Breast epithelium (tissue), 4 donors: ENCODE data around the gene CLEC1A. TPM values are rescaled to one million over a fixed set of nuclear protein-coding genes. Genes with fewer than 3 reads are reported as not detected.

Source experiments
- DNase-seq, 2 donors: peaks; one replicate each; pipeline ENCODE4 v3.0.0-alpha.2; 2019; ENCODE audit warnings: low spot score in 2 of 2
- H3K27ac ChIP-seq, 2 donors: fragments of 200-600 bp; sonication (generic) in 1 of 2; one replicate each; pipeline ENCODE4 v1.5.1; 2016 to 2019; ENCODE audit warnings: mild to moderate bottlenecking in 1 of 2
- H3K27me3 ChIP-seq, 2 donors: fragments of 200-600 bp; sonication (generic) in 1 of 2; one replicate each; pipeline versions ENCODE4 v1.5.1 to v1.6.0; 2017 to 2019; ENCODE audit warnings: control low read depth in 1 of 2, mild to moderate bottlenecking in 1 of 2
- H3K36me3 ChIP-seq: fragments of 200-600 bp; one replicate; pipeline ENCODE4 v1.5.1; 2019
- H3K4me1 ChIP-seq, 2 donors: fragments of 200-600 bp; sonication (generic); one replicate each; pipeline ENCODE4 v1.5.1; 2016 to 2019; ENCODE audit warnings: control low read depth in 1 of 2
- H3K4me3 ChIP-seq, 3 donors: fragments of 200-600 bp; sonication (generic); 1 replicate in 2 of 3; 2 replicates in 1 of 3; pipeline ENCODE4 v1.5.1; 2016 to 2019; ENCODE audit warnings: mild to moderate bottlenecking in 3 of 3, moderate library complexity in 2 of 3
- H3K9me3 ChIP-seq, 2 donors: fragments of 200-600 bp; sonication (generic) in 1 of 2; one replicate each; pipeline ENCODE4 v1.5.1; 2016 to 2019; ENCODE audit warnings: control low read depth in 1 of 2
- CTCF ChIP-seq, 3 donors: fragments of 450-650 bp; IDR thresholded peaks; one replicate each; pipeline ENCODE4 v1.5.1; 2016 to 2017; ENCODE audit warnings: antibody characterized with exemption in 3 of 3, mild to moderate bottlenecking in 3 of 3, moderate library complexity in 3 of 3
- POLR2A ChIP-seq: fragments of 450-650 bp; IDR thresholded peaks from one replicate; pipeline ENCODE4 v1.6.1; 2016; ENCODE audit warnings: antibody characterized with exemption, mild to moderate bottlenecking, moderate library complexity
- POLR2AphosphoS5 ChIP-seq, 3 donors: sonication (generic); formaldehyde crosslinking; IDR thresholded peaks; one replicate each; pipeline ENCODE4 v1.6.1; 2017; ENCODE audit warnings: antibody characterized with exemption in 3 of 3
- intact Hi-C: fragments of 100-400 bp; cut with DNase I; formaldehyde crosslinking; loops from one replicate; pipeline ENCODE4 v1.15.1; 2023; ENCODE audit warnings: low total_unique reads
- total RNA-seq, 3 donors: library from RNA; depleted of rRNA; stranded (reverse); fragments of >200 nt; gene quantifications; one replicate each; pipeline ENCODE4 v1.1.0, GENCODE V29; 2016

The CLEC1A gene
- total RNA-seq, 3 donors from 2014 or later = 1.9 to 6.9 (median 4.3) TPM

GRCh38 chr12:10115311-10115710, 16.5 kb upstream of the CLEC1A start:
- Histone ChIP-seq H3K9me3 (peaks cover 0 to 5% of the 10 kb centered on the region in 2 donors), H3K27me3 (no peaks in the 10 kb centered on the region), H3K36me3 (no peaks in the 10 kb centered on the region), H3K4me1 (no peaks in the 10 kb centered on the region), H3K27ac (no peak overlapping the region), H3K4me3 (no peak overlapping the region)
- intact Hi-C loops = no loop called here
- TF ChIP-seq POLR2AphosphoS5 (IDR thresholded peaks at IDR 0.05) (no peak), POLR2A (no peak), CTCF (IDR thresholded peaks at IDR 0.05) (no peak)
- DNase-seq = no peak

GRCh38 chr12:10113920-10114319, 15.1 kb upstream of the CLEC1A start:
- Histone ChIP-seq H3K27ac (no peak overlapping the region), H3K27me3 (no peaks in the 10 kb centered on the region), H3K4me3 (no peak overlapping the region), H3K4me1 (no peaks in the 10 kb centered on the region), H3K36me3 (no peaks in the 10 kb centered on the region), H3K9me3 (peaks cover 0 to 5% of the 10 kb centered on the region in 2 donors)
- intact Hi-C loops = no loop called here
- TF ChIP-seq CTCF (IDR thresholded peaks at IDR 0.05) (no peak), POLR2A (no peak), POLR2AphosphoS5 (IDR thresholded peaks at IDR 0.05) (no peak)
- no peak for DNase-seq

GRCh38 chr12:10113075-10113474, 14.3 kb upstream of the CLEC1A start:
- H3K27me3 ChIP-seq = no peaks in the 10 kb centered on the region
- no peak overlapping the region for H3K4me3 ChIP-seq
- peaks cover 0 to 5% of the 10 kb centered on the region in 2 donors for H3K9me3 ChIP-seq
- H3K27ac ChIP-seq = no peak overlapping the region
- intact Hi-C loops = no loop called here
- TF ChIP-seq POLR2AphosphoS5 (IDR thresholded peaks at IDR 0.05) (no peak), POLR2A (no peak), CTCF (IDR thresholded peaks at IDR 0.05) (no peak)
- H3K4me1 ChIP-seq = no peaks in the 10 kb centered on the region
- no peak for DNase-seq
- no peaks in the 10 kb centered on the region for H3K36me3 ChIP-seq

GRCh38 chr12:10111451-10111850, 12.7 kb upstream of the CLEC1A start:
- Histone ChIP-seq H3K4me1 (no peaks in the 10 kb centered on the region), H3K27me3 (no peaks in the 10 kb centered on the region), H3K27ac (no peak overlapping the region), H3K9me3 (peaks cover 0 to 5% of the 10 kb centered on the region in 2 donors), H3K4me3 (no peak overlapping the region), H3K36me3 (no peaks in the 10 kb centered on the region)
- no peak for TF ChIP-seq POLR2A
- TF ChIP-seq POLR2AphosphoS5 (IDR thresholded peaks at IDR 0.05) = no peak
- DNase-seq = no peak
- intact Hi-C loops = no loop called here

GRCh38 chr12:10110256-10110844, 11.6 kb upstream of the CLEC1A start:
- Histone ChIP-seq H3K9me3 (peaks cover 0 to 5% of the 10 kb centered on the region in 2 donors), H3K4me3 (no peak overlapping the region), H3K4me1 (no peaks in the 10 kb centered on the region), H3K36me3 (no peaks in the 10 kb centered on the region), H3K27ac (no peak overlapping the region), H3K27me3 (no peaks in the 10 kb centered on the region)
- DNase-seq = no peak
- no peak for TF ChIP-seq CTCF (IDR thresholded peaks at IDR 0.05)
- TF ChIP-seq POLR2AphosphoS5 (IDR thresholded peaks at IDR 0.05) = no peak
- TF ChIP-seq POLR2A = no peak
- intact Hi-C loops = no loop called here
